ENCODE results near the gene B3GNT5. TPM values are rescaled to one million over a fixed set of nuclear protein-coding genes. Genes with fewer than 3 reads are reported as not detected.

Gene B3GNT5
- total RNA-seq, 1 donor from 2014 or later = 2.9 TPM

DNA sequence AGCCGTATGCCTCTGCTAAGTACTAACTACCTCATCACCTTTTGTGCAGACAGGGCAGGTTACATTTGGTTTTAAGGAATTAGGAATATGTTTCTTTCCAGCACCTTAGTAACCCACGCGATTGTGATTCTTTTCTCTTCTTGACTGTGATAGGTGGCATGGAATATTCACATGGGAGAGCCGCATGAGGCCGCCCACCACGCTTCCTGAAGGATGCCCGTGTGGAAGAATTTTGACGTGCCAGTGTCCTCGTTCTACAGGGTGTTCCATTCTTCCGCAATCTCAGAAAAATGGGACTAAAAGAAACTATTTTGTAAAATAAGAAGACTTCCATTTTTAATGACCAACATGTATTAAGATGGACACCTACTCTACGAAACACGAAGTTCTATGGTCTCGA lies 16.3 kb downstream of the B3GNT5 start:
- H3K4me1 Mint-ChIP-seq (ENCODE audit: low read depth, unreplicated experiment) = peaks cover 4% of the 10 kb centered on the region
- H3K9me3 Mint-ChIP-seq (ENCODE audit: unreplicated experiment) = no peaks in the 10 kb centered on the region
- DNase-seq = no peak
- TF ChIP-seq, protein P1, sequence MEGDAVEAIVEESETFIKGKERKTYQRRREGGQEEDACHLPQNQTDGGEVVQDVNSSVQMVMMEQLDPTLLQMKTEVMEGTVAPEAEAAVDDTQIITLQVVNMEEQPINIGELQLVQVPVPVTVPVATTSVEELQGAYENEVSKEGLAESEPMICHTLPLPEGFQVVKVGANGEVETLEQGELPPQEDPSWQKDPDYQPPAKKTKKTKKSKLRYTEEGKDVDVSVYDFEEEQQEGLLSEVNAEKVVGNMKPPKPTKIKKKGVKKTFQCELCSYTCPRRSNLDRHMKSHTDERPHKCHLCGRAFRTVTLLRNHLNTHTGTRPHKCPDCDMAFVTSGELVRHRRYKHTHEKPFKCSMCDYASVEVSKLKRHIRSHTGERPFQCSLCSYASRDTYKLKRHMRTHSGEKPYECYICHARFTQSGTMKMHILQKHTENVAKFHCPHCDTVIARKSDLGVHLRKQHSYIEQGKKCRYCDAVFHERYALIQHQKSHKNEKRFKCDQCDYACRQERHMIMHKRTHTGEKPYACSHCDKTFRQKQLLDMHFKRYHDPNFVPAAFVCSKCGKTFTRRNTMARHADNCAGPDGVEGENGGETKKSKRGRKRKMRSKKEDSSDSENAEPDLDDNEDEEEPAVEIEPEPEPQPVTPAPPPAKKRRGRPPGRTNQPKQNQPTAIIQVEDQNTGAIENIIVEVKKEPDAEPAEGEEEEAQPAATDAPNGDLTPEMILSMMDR (IDR thresholded peaks at IDR 0.05; ENCODE audit: partially characterized antibody, unreplicated experiment) = no peak
- no peaks in the 10 kb centered on the region for H3K36me3 Mint-ChIP-seq (ENCODE audit: unreplicated experiment)
- H3K27me3 Mint-ChIP-seq (ENCODE audit: unreplicated experiment) = no peaks in the 10 kb centered on the region
- no peak overlapping the region for H3K27ac Mint-ChIP-seq (ENCODE audit: unreplicated experiment)
- H3K4me3 Mint-ChIP-seq (ENCODE audit: unreplicated experiment) = no peak overlapping the region

- H3K27me3 Mint-ChIP-seq (ENCODE audit: unreplicated experiment) = no peaks in the 10 kb centered on the region
- H3K36me3 Mint-ChIP-seq (ENCODE audit: unreplicated experiment) = no peaks in the 10 kb centered on the region
- H3K9me3 Mint-ChIP-seq (ENCODE audit: unreplicated experiment) = no peaks in the 10 kb centered on the region
- TF ChIP-seq, protein P1 (IDR thresholded peaks at IDR 0.05; ENCODE audit: partially characterized antibody, unreplicated experiment) = no peak
- peaks cover 4% of the 10 kb centered on the region for H3K4me1 Mint-ChIP-seq (ENCODE audit: low read depth, unreplicated experiment)
- no peak overlapping the region for H3K4me3 Mint-ChIP-seq (ENCODE audit: unreplicated experiment)
- no peak overlapping the region for H3K27ac Mint-ChIP-seq (ENCODE audit: unreplicated experiment)
- no peak for DNase-seq
These were observed 17.3 kb downstream of the B3GNT5 start for GRCh38 chr3:183270344-183270743.

DNA sequence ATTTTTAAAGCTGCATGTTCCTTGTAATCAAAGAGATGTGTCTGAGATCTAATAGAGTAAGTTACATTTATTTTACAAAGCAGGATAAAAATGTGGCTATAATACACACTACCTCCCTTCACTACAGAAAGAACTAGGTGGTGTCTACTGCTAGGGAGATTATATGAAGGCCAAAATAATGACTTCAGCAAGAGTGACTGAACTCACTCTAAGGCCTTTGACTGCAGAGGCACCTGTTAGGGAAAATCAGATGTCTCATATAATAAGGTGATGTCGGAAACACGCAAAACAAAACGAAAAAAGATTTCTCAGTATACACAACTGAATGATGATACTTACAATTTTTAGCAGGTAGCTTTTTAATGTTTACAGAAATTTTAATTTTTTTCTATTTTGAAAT lies 19.1 kb downstream of the B3GNT5 start:
- Mint-ChIP-seq H3K4me1 (ENCODE audit: low read depth, unreplicated experiment) (no peaks in the 10 kb centered on the region), H3K27me3 (ENCODE audit: unreplicated experiment) (no peaks in the 10 kb centered on the region), H3K27ac (ENCODE audit: unreplicated experiment) (no peak overlapping the region), H3K36me3 (ENCODE audit: unreplicated experiment) (no peaks in the 10 kb centered on the region), H3K9me3 (ENCODE audit: unreplicated experiment) (no peaks in the 10 kb centered on the region), H3K4me3 (ENCODE audit: unreplicated experiment) (no peak overlapping the region)
- no peak for DNase-seq
- TF ChIP-seq, protein P1 (IDR thresholded peaks at IDR 0.05; ENCODE audit: partially characterized antibody, unreplicated experiment) = no peak

DNA sequence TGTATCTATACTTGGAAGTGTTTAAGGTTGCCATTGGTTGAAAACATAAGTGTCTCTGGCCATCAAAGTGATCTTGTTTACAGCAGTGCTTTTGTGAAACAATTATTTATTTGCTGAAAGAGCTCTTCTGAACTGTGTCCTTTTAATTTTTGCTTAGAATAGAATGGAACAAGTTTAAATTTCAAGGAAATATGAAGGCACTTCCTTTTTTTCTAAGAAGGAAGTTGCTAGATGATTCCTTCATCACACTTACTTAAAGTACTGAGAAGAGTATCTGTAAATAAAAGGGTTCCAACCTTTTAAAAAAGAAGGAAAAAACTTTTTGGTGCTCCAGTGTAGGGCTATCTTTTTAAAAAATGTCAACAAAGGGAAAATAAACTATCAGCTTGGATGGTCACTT lies 19.7 kb downstream of the B3GNT5 start:
- Mint-ChIP-seq H3K4me1 (ENCODE audit: low read depth, unreplicated experiment) (no peaks in the 10 kb centered on the region), H3K27ac (ENCODE audit: unreplicated experiment) (no peak overlapping the region), H3K9me3 (ENCODE audit: unreplicated experiment) (no peaks in the 10 kb centered on the region), H3K4me3 (ENCODE audit: unreplicated experiment) (no peak overlapping the region), H3K36me3 (ENCODE audit: unreplicated experiment) (no peaks in the 10 kb centered on the region), H3K27me3 (ENCODE audit: unreplicated experiment) (no peaks in the 10 kb centered on the region)
- DNase-seq = no peak
- TF ChIP-seq, protein P1 (IDR thresholded peaks at IDR 0.05; ENCODE audit: partially characterized antibody, unreplicated experiment) = no peak

GRCh38 chr3:183274609-183275008 lies 21.6 kb downstream of the B3GNT5 start:
- no peak for DNase-seq
- Mint-ChIP-seq H3K36me3 (ENCODE audit: unreplicated experiment) (no peaks in the 10 kb centered on the region), H3K4me3 (ENCODE audit: unreplicated experiment) (no peak overlapping the region), H3K27me3 (ENCODE audit: unreplicated experiment) (no peaks in the 10 kb centered on the region), H3K9me3 (ENCODE audit: unreplicated experiment) (no peaks in the 10 kb centered on the region), H3K27ac (ENCODE audit: unreplicated experiment) (no peak overlapping the region), H3K4me1 (ENCODE audit: low read depth, unreplicated experiment) (peaks cover 4% of the 10 kb centered on the region)
- TF ChIP-seq, protein P1 (IDR thresholded peaks at IDR 0.05; ENCODE audit: partially characterized antibody, unreplicated experiment) = no peak
